Endothelial cell of umbilical vein (primary cell): ENCODE results near the gene PDLIM1.

Experiments
- EZH2 ChIP-seq: IDR thresholded peaks from 2 replicates; pipeline ENCODE4 v1.6.1; 2012; ENCODE audit warnings: borderline replicate concordance, low read depth, mild to moderate bottlenecking, moderate library complexity, low read length, inconsistent platforms; ENCODE audit not compliant: severe bottlenecking
- POLR2A ChIP-seq: IDR thresholded peaks from 2 replicates; pipeline ENCODE4 v1.6.1; 2012; ENCODE audit warnings: low read depth, mild to moderate bottlenecking, control low read depth, low read length
- TF ChIP-seq, protein P1 (sequence below): IDR thresholded peaks from 2 replicates; pipeline ENCODE4 v1.6.1; 2011; ENCODE audit not compliant: insufficient read depth, insufficient read length

DNA sequence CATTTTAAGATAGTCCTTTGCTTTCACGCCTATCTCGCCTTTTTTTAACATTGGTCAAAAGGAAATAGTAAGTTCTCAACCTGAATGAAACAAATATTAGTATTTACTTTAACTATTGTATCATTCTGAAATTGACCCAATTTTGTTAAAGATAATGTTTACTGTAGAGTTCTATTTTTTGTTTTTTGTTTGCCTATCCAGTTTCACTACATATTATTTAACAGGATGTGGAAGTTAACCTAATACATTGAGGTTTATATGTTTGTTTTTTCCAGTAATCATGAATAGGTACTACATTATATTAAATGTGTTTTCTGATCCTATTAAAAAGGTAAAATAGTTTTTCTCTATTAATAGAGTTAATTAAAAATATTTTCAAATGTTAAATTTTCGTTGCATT, 70.3 kb downstream of the PDLIM1 start:
- TF ChIP-seq EZH2 = no peak
- TF ChIP-seq, protein P1, sequence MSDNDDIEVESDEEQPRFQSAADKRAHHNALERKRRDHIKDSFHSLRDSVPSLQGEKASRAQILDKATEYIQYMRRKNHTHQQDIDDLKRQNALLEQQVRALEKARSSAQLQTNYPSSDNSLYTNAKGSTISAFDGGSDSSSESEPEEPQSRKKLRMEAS = no peak
- no peak for TF ChIP-seq POLR2A
